HFFc6 (cell line): Measurements from ENCODE around the gene GPR150. TPM values are rescaled to one million over a fixed set of nuclear protein-coding genes. Genes with fewer than 3 reads are reported as not detected.

Experiments
- DNase-seq: peaks from one replicate; pipeline ENCODE4 v3.0.0-alpha.2; 2018
- H3K27ac Mint-ChIP-seq: 2 replicates; pipeline ENCODE4 v1.8.0; 2020; ENCODE audit warnings: mild to moderate bottlenecking, mixed read lengths
- H3K27me3 Mint-ChIP-seq: 2 replicates; pipeline ENCODE4 v1.8.0; 2021; ENCODE audit warnings: mild to moderate bottlenecking, moderate library complexity, mixed read lengths; ENCODE audit not compliant: insufficient read depth
- H3K36me3 Mint-ChIP-seq: 2 replicates; pipeline ENCODE4 v1.8.0; 2021; ENCODE audit warnings: low read depth, mixed read lengths
- H3K4me1 Mint-ChIP-seq: 2 replicates; pipeline ENCODE4 v1.8.0; 2020; ENCODE audit warnings: low read depth, mixed read lengths
- H3K4me3 Mint-ChIP-seq: 2 replicates; pipeline ENCODE4 v1.8.0; 2020; ENCODE audit warnings: mild to moderate bottlenecking, moderate library complexity, mixed read lengths
- H3K9me3 Mint-ChIP-seq: 2 replicates; pipeline ENCODE4 v1.8.0; 2020; ENCODE audit warnings: mild to moderate bottlenecking, mixed read lengths
- CTCF ChIP-seq: fragments of 200-600 bp; sonication (generic); IDR thresholded peaks from 2 replicates; pipeline ENCODE4 v1.5.0; 2021; ENCODE audit warnings: antibody characterized with exemption, mild to moderate bottlenecking
- total RNA-seq, 6 experiments: library from RNA; stranded (reverse); fragmentation: NEBNext Ultra II Directional; extraction: Animal tissue kit (Norgen Biotek cat#: 25700); gene quantifications; 2 replicates in 1 of 6; 3 replicates in 5 of 6; pipeline ENCODE4 v1.2.3, GENCODE V29; 2021

The GPR150 gene
- total RNA-seq, 6 experiments from 2014 or later: 0.14 to 0.35 (median 0.22) TPM

DNA sequence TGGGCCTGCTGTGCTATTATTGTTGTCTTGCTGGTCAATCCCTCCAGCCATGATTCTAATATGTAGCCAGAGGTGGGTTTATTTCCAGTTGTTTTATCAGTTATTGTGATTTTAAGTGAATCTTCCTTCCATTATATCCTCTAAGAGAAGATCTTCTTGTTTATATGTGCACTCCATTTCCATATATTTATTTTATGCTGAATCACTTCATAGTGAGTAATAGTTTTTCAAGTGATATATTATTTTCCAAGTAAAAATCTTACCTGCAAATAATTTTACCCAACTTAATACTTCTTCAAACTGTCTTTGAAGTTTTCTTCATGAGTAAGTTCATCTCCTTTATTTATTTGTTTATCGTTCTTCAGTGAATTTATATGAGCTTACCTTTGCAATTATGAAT, 13.5 kb upstream of the GPR150 start:
- DNase-seq: no peak
- no peak for TF ChIP-seq CTCF
- H3K4me1 Mint-ChIP-seq: peaks cover 12% of the 10 kb centered on the region
- H3K4me3 Mint-ChIP-seq: no peak overlapping the region
- H3K9me3 Mint-ChIP-seq: no peaks in the 10 kb centered on the region
- H3K36me3 Mint-ChIP-seq: no peaks in the 10 kb centered on the region; the same call in 1 of the 2 replicates
- no peaks in the 10 kb centered on the region for H3K27me3 Mint-ChIP-seq
- no peak overlapping the region for H3K27ac Mint-ChIP-seq

- no peak overlapping the region for H3K4me3 Mint-ChIP-seq
- peaks cover under 1% of the 10 kb centered on the region; the same call in 1 of the 2 replicates for H3K4me1 Mint-ChIP-seq
- TF ChIP-seq CTCF: no peak
- peaks cover 15% of the 10 kb centered on the region for H3K36me3 Mint-ChIP-seq
- peaks cover 19% of the 10 kb centered on the region for H3K9me3 Mint-ChIP-seq
- peaks cover 1% of the 10 kb centered on the region; the same call in 1 of the 2 replicates for H3K27me3 Mint-ChIP-seq
- DNase-seq: no peak
- no peak overlapping the region for H3K27ac Mint-ChIP-seq
These were observed 10.2 kb upstream of the GPR150 start for GRCh38 chr5:95609711-95610110.

DNA sequence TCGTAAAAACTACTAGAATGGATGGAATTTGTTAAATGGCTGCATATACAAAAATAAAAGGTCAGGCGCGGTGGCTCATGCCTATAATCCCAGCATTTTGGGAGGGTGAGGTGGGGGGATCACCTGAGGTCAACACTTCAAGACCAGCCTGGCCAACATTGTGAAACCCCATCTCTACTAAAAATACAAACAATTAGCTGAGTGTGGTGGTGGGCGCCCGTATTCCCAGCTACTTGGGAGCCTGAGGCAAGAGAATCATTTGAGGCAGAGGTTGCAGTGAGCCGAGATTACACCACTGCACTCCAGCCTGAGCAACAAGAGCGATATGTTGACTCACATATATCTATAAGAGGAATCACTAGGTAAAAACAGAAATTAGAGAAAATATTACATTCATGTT, 9.3 kb upstream of the GPR150 start:
- no peak for TF ChIP-seq CTCF
- H3K4me1 Mint-ChIP-seq: peaks cover 6% of the 10 kb centered on the region; the same call in 1 of the 2 replicates
- no peak overlapping the region for H3K27ac Mint-ChIP-seq
- H3K36me3 Mint-ChIP-seq: peaks cover 15% of the 10 kb centered on the region
- peaks cover 1% of the 10 kb centered on the region; the same call in 1 of the 2 replicates for H3K27me3 Mint-ChIP-seq
- H3K4me3 Mint-ChIP-seq: no peak overlapping the region
- no peak for DNase-seq
- H3K9me3 Mint-ChIP-seq: peaks cover 19% of the 10 kb centered on the region

- no peak overlapping the region for H3K4me3 Mint-ChIP-seq
- peaks cover 1% of the 10 kb centered on the region; the same call in 1 of the 2 replicates for H3K27me3 Mint-ChIP-seq
- peaks cover 6% of the 10 kb centered on the region; the same call in 1 of the 2 replicates for H3K4me1 Mint-ChIP-seq
- no peak for DNase-seq
- H3K9me3 Mint-ChIP-seq: peaks cover 19% of the 10 kb centered on the region
- no peak for TF ChIP-seq CTCF
- peaks cover 15% of the 10 kb centered on the region for H3K36me3 Mint-ChIP-seq
- no peak overlapping the region for H3K27ac Mint-ChIP-seq
These were observed 8.5 kb upstream of the GPR150 start for GRCh38 chr5:95611396-95611795.

DNA sequence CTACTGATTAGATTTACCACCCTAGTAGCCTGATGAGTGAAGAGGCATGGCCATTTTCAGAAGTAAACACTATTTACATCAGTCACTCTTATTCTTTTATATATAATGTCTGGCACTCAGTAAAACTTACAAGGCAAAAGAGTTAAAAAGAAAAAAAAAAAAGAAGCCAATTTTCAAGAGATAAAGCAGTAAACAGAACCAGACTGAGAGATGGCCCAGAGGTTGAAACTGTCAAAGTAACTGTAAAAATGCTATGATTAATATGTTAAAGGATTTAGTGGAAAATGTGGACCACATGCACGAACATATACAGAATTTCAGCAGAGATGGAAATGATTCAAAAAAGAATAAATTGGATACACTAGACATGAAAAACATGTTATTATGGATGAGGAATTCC, 6.4 kb upstream of the GPR150 start:
- TF ChIP-seq CTCF: no peak
- Mint-ChIP-seq H3K36me3 (peaks cover 15% of the 10 kb centered on the region), H3K27ac (no peak overlapping the region), H3K9me3 (peaks cover 19% of the 10 kb centered on the region), H3K27me3 (peaks cover 1% of the 10 kb centered on the region; the same call in 1 of the 2 replicates), H3K4me1 (peaks cover 10% of the 10 kb centered on the region; the same call in 1 of the 2 replicates), H3K4me3 (no peak overlapping the region)
- no peak for DNase-seq

- Mint-ChIP-seq H3K4me3 (no peak overlapping the region), H3K27ac (no peak overlapping the region), H3K27me3 (peaks cover 1% of the 10 kb centered on the region; the same call in 1 of the 2 replicates), H3K36me3 (peaks cover 15% of the 10 kb centered on the region), H3K4me1 (peaks cover 20% of the 10 kb centered on the region), H3K9me3 (peaks cover 19% of the 10 kb centered on the region)
- no peak for DNase-seq
- TF ChIP-seq CTCF: no peak
These were observed 4.8 kb upstream of the GPR150 start for GRCh38 chr5:95615164-95615467.
